Right cardiac atrium (tissue), 5 donors: Measurements from ENCODE around the gene ZSWIM4. TPM values are rescaled to one million over a fixed set of nuclear protein-coding genes. Genes with fewer than 3 reads are reported as not detected.
"Not testable (repeated sequence)": the region's sequence is repeated elsewhere in the genome, so short reads cannot be mapped to it uniquely, and the experiment has no call there.

Source experiments
- ATAC-seq, 2 donors: fragments of 200-7000 bp; cut with Tn5 transposase; one replicate each; pipeline versions ENCODE4 v1.8.0 to v1.9.1; 2020; ENCODE audit warnings: moderate library complexity in 2 of 2, mild to moderate bottlenecking in 1 of 2
- DNase-seq, 3 donors: peaks; one replicate each; pipeline ENCODE4 v3.0.0-alpha.2; 2020
- H3K27ac ChIP-seq: one replicate; pipeline ENCODE4 v1.5.1; 2013; ENCODE audit warnings: mild to moderate bottlenecking, low read length, control low read depth, moderate library complexity
- H3K27me3 ChIP-seq: one replicate; pipeline ENCODE4 v1.6.1; 2013; ENCODE audit not compliant: control insufficient read depth, insufficient read depth
- H3K4me1 ChIP-seq: one replicate; pipeline ENCODE4 v1.6.1; 2013; ENCODE audit warnings: low read length; ENCODE audit not compliant: control insufficient read depth, insufficient read depth
- H3K4me3 ChIP-seq: one replicate; pipeline ENCODE4 v1.5.1; 2013; ENCODE audit warnings: low read length, control low read depth
- H3K9me3 ChIP-seq: one replicate; pipeline ENCODE4 v1.6.1; 2013; ENCODE audit warnings: low read length; ENCODE audit not compliant: control insufficient read depth
- WGBS: extraction: QIAGEN DNeasy Blood & Tissue Kit; methylation state at CpG from one replicate; pipeline ENCODE4 v1.1.7; 2013; 5-methylcytosine and 5-hydroxymethylcytosine counted together
- intact Hi-C, 4 donors: fragments of 100-400 bp; cut with DNase I; formaldehyde crosslinking; loops; one replicate each; pipeline versions ENCODE4 v1.11.0 to v1.14.0; 2022 to 2023
- polyA plus RNA-seq: library from polyadenylated mRNA; stranded (reverse); fragments of 200-250 nt; gene quantifications from one replicate; pipeline ENCODE4 v1.2.3, GENCODE V29; 2013
- total RNA-seq, 4 donors: library from RNA; stranded (reverse); fragmentation: NEBNext Ultra II Directional; extraction: Animal tissue kit (Norgen Biotek cat#: 25700); gene quantifications; one replicate each; pipeline ENCODE4 v1.2.1, GENCODE V29; 2021
- donor health status: healthy with polysubstance abuse.
- donor health status: DM: no; HTN: yes; CAD: no.
- donor health status: DM: no; HTN: no; CAD: no.
- donor health status: DM: no; HTN: yes; CAD: no; lungs with severe emphysema.
- donor health status: DM: yes; HTN: yes; CAD: no.

Gene ZSWIM4
- total and polyA plus RNA-seq, 5 donors, result 2.3 to 6.4 (median 3.5) TPM

GRCh38 chr19:13779794-13780193, 15.4 kb upstream of the ZSWIM4 start:
- DNase-seq, result peak in 1 of 3 donors; percentile 46
- not testable (repeated sequence) for H3K4me3 ChIP-seq, H3K27ac ChIP-seq, H3K9me3 ChIP-seq, H3K27me3 ChIP-seq, ATAC-seq, H3K4me1 ChIP-seq
- intact Hi-C loops, result loop anchor here in 2 of 4 donors (5.0 kb wide), 1 partner anchor 83 kb away; no protein-coding TSS in a partner anchor
- 94% methylated on average over 8 of the region's 8 CpGs for WGBS

- H3K27me3 ChIP-seq, result no peaks in the 10 kb centered on the region
- intact Hi-C loops, result loop anchor here in 2 of 4 donors (5.0 kb wide), 1 partner anchor 81 kb away; no protein-coding TSS in a partner anchor
- ATAC-seq (peak; percentile 87 to 92), DNase-seq (peak; percentile 88 to 90 (median 90))
- 2% methylated on average over 5 of the region's 5 CpGs for WGBS
- H3K9me3 ChIP-seq, result no peaks in the 10 kb centered on the region
- H3K4me1 ChIP-seq, result no peaks in the 10 kb centered on the region
- H3K4me3 ChIP-seq, result no peak overlapping the region
- H3K27ac ChIP-seq, result no peak overlapping the region
These were observed 13.7 kb upstream of the ZSWIM4 start for GRCh38 chr19:13781547-13781946.

GRCh38 chr19:13782537-13782936, 12.7 kb upstream of the ZSWIM4 start:
- no peak for DNase-seq
- intact Hi-C loops, result loop anchor here in 2 of 4 donors (5.0 kb wide), 1 partner anchor 80 kb away; no protein-coding TSS in a partner anchor
- H3K27ac ChIP-seq, result no peak overlapping the region
- ATAC-seq, result no peak
- no peaks in the 10 kb centered on the region for H3K4me1 ChIP-seq
- no peaks in the 10 kb centered on the region for H3K27me3 ChIP-seq
- no peak overlapping the region for H3K4me3 ChIP-seq
- WGBS, result 73% methylated on average over 8 of the region's 8 CpGs
- no peaks in the 10 kb centered on the region for H3K9me3 ChIP-seq

GRCh38 chr19:13783565-13784500, 11.4 kb upstream of the ZSWIM4 start:
- WGBS, result 85% methylated on average over 18 of the region's 18 CpGs
- DNase-seq, result peak in 1 of 3 donors; percentile 32

GRCh38 chr19:13784731-13785452, 10.4 kb upstream of the ZSWIM4 start:
- no peaks in the 10 kb centered on the region for H3K4me1 ChIP-seq
- intact Hi-C loops, result loop anchor here (2.0 to 5.0 kb wide), 2 partner anchors 77 to 78 kb away; no protein-coding TSS in a partner anchor
- DNase-seq (peak; percentile 79 to 92 (median 91)), ATAC-seq (peak; percentile 51 to 66)
- H3K4me3 ChIP-seq, result no peak overlapping the region
- H3K9me3 ChIP-seq, result no peaks in the 10 kb centered on the region
- no peak overlapping the region for H3K27ac ChIP-seq
- no peaks in the 10 kb centered on the region for H3K27me3 ChIP-seq
- WGBS, result 24% methylated on average over 17 of the region's 17 CpGs

More at GRCh38 chr19:13783565-13784500, 11.4 kb upstream of the ZSWIM4 start:
- Histone ChIP-seq H3K4me3 (no peak overlapping the region), H3K9me3 (no peaks in the 10 kb centered on the region), H3K4me1 (no peaks in the 10 kb centered on the region), H3K27me3 (no peaks in the 10 kb centered on the region), H3K27ac (no peak overlapping the region)
- ATAC-seq, result peak in 1 of 2 donors; percentile 1
- intact Hi-C loops, result loop anchor here in 3 of 4 donors (2.0 to 5.0 kb wide), 2 partner anchors 78 to 79 kb away; no protein-coding TSS in a partner anchor

GRCh38 chr19:13788991-13789390, 6.3 kb upstream of the ZSWIM4 start:
- Histone ChIP-seq H3K4me3 (no peak overlapping the region), H3K27me3 (no peaks in the 10 kb centered on the region), H3K27ac (no peak overlapping the region), H3K4me1 (no peaks in the 10 kb centered on the region), H3K9me3 (no peaks in the 10 kb centered on the region)
- peak in 1 of 3 donors; percentile 47 for DNase-seq
- intact Hi-C loops, result loop anchor here in 1 of 4 donors (5.0 kb wide), 1 partner anchor 73 kb away; no protein-coding TSS in a partner anchor
- no peak for ATAC-seq
- WGBS, result 55% methylated on average over 8 of the region's 8 CpGs

GRCh38 chr19:13790354-13790753, 4.9 kb upstream of the ZSWIM4 start:
- no peaks in the 10 kb centered on the region for H3K4me1 ChIP-seq
- ATAC-seq (no peak), DNase-seq (no peak)
- no peaks in the 10 kb centered on the region for H3K9me3 ChIP-seq
- H3K27ac ChIP-seq, result no peak overlapping the region
- 64% methylated on average over 8 of the region's 8 CpGs for WGBS
- intact Hi-C loops, result no loop called here
- no peaks in the 10 kb centered on the region for H3K27me3 ChIP-seq
- H3K4me3 ChIP-seq, result no peak overlapping the region

- intact Hi-C loops, H3K9me3 ChIP-seq, H3K27ac ChIP-seq, DNase-seq, H3K4me3 ChIP-seq, ATAC-seq, H3K27me3 ChIP-seq, H3K4me1 ChIP-seq: not testable (repeated sequence)
- 88% methylated on average over 9 of the region's 9 CpGs for WGBS
These were observed 1.9 kb upstream of the ZSWIM4 start for GRCh38 chr19:13793317-13793716.

GRCh38 chr19:13794398-13794756, 866 bp upstream of the ZSWIM4 start:
- H3K27me3 ChIP-seq, result no peaks in the 10 kb centered on the region
- H3K27ac ChIP-seq, result peak overlapping the region; percentile 79
- WGBS, result 0% methylated on average over 8 of the region's 8 CpGs
- H3K4me1 ChIP-seq, result peaks cover 6% of the 10 kb centered on the region
- ATAC-seq (peak; percentile 15 to 17), DNase-seq (peak; percentile 83 to 94 (median 89))
- no peaks in the 10 kb centered on the region for H3K9me3 ChIP-seq
- intact Hi-C loops, result no loop called here
- H3K4me3 ChIP-seq, result peak overlapping the region; percentile 60

GRCh38 chr19:13795595-13796300, 505 bp downstream of the ZSWIM4 start:
- H3K27ac ChIP-seq, result peak overlapping the region; percentile 86
- DNase-seq (peak in 1 of 3 donors; percentile 69), ATAC-seq (peak in 1 of 2 donors; percentile 3)
- intact Hi-C loops, result loop anchor here in 3 of 4 donors (5.0 kb wide), 2 partner anchors 37 to 67 kb away; no protein-coding TSS in a partner anchor
- H3K27me3 ChIP-seq, result no peaks in the 10 kb centered on the region
- peaks cover 6% of the 10 kb centered on the region for H3K4me1 ChIP-seq
- 2% methylated on average over 42 of the region's 42 CpGs for WGBS
- H3K9me3 ChIP-seq, result no peaks in the 10 kb centered on the region
- peak overlapping the region; percentile 97 for H3K4me3 ChIP-seq
